ENCODE data around the gene RPL31. TPM values are rescaled to one million over a fixed set of nuclear protein-coding genes. Genes with fewer than 3 reads are reported as not detected.
A peak's percentile ranks its signal among the peaks of the same experiment; 100 is the strongest.

The RPL31 gene
- total and polyA plus RNA-seq, 12 donors = 610 to 4,595 (median 717) TPM

GRCh38 chr2:100964222-100964621 lies 37.9 kb upstream of the RPL31 start:
- H3K27ac ChIP-seq = no peak overlapping the region
- TF ChIP-seq, protein P1, sequence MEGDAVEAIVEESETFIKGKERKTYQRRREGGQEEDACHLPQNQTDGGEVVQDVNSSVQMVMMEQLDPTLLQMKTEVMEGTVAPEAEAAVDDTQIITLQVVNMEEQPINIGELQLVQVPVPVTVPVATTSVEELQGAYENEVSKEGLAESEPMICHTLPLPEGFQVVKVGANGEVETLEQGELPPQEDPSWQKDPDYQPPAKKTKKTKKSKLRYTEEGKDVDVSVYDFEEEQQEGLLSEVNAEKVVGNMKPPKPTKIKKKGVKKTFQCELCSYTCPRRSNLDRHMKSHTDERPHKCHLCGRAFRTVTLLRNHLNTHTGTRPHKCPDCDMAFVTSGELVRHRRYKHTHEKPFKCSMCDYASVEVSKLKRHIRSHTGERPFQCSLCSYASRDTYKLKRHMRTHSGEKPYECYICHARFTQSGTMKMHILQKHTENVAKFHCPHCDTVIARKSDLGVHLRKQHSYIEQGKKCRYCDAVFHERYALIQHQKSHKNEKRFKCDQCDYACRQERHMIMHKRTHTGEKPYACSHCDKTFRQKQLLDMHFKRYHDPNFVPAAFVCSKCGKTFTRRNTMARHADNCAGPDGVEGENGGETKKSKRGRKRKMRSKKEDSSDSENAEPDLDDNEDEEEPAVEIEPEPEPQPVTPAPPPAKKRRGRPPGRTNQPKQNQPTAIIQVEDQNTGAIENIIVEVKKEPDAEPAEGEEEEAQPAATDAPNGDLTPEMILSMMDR (IDR thresholded peaks at IDR 0.05) = no peak
- no peak for ATAC-seq

GRCh38 chr2:100964681-100965169 lies 37.4 kb upstream of the RPL31 start:
- Histone ChIP-seq H3K27ac (no peak overlapping the region), H3K36me3 (peaks cover 0 to 50% (median 19%) of the 10 kb centered on the region in 9 donors), H3K4me3 (no peak overlapping the region), H3K27me3 (no peaks in the 10 kb centered on the region), H3K4me1 (peaks cover 0 to 22% (median 12%) of the 10 kb centered on the region in 9 donors), H3K9me3 (no peaks in the 10 kb centered on the region)
- intact Hi-C loops (cut with DNase I) = no loop called here
- DNase-seq (no peak), ATAC-seq (peak in 1 of 8 donors; percentile 39)
- 74 to 82% methylated on average over 11 of the region's 11 CpGs for WGBS, 2 donors
- TF ChIP-seq, protein P1 (IDR thresholded peaks at IDR 0.05) = no peak

More at GRCh38 chr2:100964222-100964621, 37.9 kb upstream of the RPL31 start:
- Histone ChIP-seq H3K9me3 (no peaks in the 10 kb centered on the region), H3K27me3 (no peaks in the 10 kb centered on the region), H3K4me1 (peaks cover 0 to 27% (median 16%) of the 10 kb centered on the region in 9 donors), H3K36me3 (peaks cover 0 to 45% (median 16%) of the 10 kb centered on the region in 9 donors), H3K4me3 (no peak overlapping the region)
- intact Hi-C loops (cut with DNase I) = no loop called here
- whole genome bisulfite sequencing, 2 donors = 80 to 89% methylated on average over 12 of the region's 12 CpGs
- DNase-seq = no peak

DNA sequence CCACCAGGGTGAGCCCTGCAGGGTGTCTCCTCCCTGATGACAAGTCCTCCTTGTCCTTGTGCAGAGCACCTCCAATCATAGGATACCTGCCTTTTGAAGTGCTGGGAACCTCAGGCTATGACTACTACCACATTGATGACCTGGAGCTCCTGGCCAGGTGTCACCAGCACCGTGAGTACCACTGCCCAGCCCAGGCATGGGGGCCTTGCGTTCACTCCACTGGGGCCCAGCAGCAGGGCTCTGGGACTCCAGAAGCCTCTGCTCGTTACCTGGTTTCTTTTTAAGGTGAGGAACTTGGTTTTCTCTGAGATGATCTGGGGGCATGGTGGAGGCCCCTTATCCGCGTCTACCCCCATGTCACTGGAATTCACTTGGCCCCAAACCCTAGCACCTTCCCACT lies 36.5 kb upstream of the RPL31 start:
- ATAC-seq (no peak), DNase-seq (no peak)
- Histone ChIP-seq H3K27me3 (no peaks in the 10 kb centered on the region), H3K9me3 (no peaks in the 10 kb centered on the region), H3K4me1 (peaks cover 0 to 21% (median 9%) of the 10 kb centered on the region in 9 donors), H3K27ac (no peak overlapping the region), H3K4me3 (no peak overlapping the region), H3K36me3 (peaks cover 0 to 57% (median 19%) of the 10 kb centered on the region in 9 donors)
- TF ChIP-seq, protein P1 (IDR thresholded peaks at IDR 0.05) = no peak
- WGBS, 2 donors = 96 to 98% methylated on average over 5 of the region's 5 CpGs
- intact Hi-C loops (cut with DNase I) = no loop called here

- DNase-seq (no peak), ATAC-seq (no peak)
- Histone ChIP-seq H3K4me3 (no peak overlapping the region), H3K4me1 (peaks cover 0 to 5% (median 0%) of the 10 kb centered on the region in 9 donors), H3K27me3 (no peaks in the 10 kb centered on the region), H3K9me3 (no peaks in the 10 kb centered on the region), H3K27ac (no peak overlapping the region), H3K36me3 (peaks cover 0 to 78% (median 32%) of the 10 kb centered on the region in 9 donors)
- intact Hi-C loops (cut with DNase I) = no loop called here
- 89 to 93% methylated on average over 8 of the region's 8 CpGs for WGBS, 2 donors
- TF ChIP-seq, protein P1 (IDR thresholded peaks at IDR 0.05) = no peak
Measured at GRCh38 chr2:100967716-100968115, 34.4 kb upstream of the RPL31 start.
